Measurements from ENCODE around the gene RASGRP3.

Gene RASGRP3

DNA sequence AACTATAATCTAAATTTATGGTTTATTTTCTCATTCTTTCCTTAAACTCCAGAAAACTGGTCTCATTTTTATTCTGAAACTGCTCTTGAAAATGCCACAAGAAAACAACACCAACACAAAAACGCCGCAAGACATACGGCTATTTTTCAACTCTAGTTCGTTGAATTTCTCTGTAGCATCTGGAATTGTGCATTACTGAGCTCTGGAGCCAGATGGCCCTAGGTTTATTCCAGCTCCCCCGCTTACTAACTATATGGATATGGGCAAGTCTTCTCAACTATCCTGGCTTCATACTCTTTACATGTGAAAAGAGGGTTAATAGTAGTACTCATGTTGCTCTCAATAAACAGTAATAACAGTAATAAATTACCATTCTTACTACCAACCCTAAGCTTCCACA is 102.8 kb downstream of the RASGRP3 start:
- no peak for DNase-seq (ENCODE audit: low spot score)

DNA sequence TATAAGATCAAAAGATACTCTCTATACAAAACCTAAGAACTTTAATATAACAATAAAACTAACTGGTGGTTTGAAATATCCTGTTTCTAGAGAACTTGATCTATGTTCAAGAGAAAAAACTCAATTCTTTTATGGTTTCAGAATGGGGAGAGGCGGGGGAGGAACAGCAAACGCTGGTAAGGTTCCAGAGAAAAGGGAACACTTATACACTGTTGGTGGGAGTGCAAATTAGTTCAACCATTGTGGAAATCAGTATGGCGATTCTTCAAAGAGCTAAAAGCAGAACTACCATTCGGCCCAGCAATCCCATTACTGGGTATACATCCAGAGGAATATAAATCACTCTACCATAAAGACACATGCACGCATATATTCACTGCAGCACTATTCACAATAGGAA is 105.4 kb downstream of the RASGRP3 start:
- no peak for DNase-seq (ENCODE audit: low spot score)

DNA sequence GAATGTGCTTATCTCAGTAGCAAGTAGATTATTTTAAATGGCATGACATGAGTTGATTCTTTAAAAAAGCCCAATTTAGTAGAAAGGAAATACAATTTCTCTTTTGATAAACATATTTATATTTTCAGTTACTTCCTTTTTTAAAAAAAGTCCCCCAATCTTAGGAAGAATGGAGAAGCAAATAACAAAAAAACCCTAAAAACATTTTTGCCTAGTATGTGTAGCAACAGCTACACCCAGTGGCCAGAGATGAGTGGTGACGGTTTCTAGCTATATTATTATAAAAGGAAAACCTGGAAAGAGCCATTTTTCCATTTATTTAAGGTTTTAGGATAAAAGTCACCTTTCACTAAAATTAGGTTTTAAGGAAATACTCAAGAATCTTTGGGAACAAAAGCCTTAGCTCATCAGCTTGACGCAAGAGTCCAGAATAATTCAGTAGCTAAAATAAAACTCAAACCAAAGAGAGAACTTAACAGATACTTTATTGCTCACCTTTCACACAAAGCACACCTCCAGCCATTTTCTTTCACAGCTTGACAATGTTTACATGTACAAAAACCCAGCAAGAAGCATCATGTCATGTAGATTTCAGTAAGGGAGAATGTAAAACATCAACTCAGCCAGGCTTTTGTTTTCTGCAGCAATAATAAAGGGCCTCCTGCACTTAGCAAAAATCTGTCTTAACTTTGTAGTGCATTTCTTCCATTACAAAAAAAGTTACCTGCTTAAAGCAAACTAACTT is 106.9 kb downstream of the RASGRP3 start:
- DNase-seq (ENCODE audit: low spot score) = no peak

DNA sequence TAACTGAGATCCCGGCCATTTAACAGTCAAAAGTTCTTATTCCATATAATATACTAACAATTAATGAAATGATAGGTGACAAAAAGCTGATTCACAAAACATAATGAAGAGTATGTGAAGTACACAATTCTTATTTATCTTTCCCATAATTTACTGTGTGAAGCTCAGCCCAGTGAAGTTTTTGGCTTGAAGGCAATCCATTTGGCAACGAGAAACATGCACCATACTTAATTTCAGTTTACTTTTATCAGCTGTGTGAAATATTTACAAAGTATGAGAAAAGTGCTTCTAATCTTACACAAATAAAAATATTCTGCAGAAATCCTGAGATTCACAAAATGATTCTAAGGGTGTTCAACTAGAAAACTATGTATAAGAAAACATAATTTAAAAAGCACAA is 110.3 kb downstream of the RASGRP3 start:
- DNase-seq (ENCODE audit: low spot score) = no peak

DNA sequence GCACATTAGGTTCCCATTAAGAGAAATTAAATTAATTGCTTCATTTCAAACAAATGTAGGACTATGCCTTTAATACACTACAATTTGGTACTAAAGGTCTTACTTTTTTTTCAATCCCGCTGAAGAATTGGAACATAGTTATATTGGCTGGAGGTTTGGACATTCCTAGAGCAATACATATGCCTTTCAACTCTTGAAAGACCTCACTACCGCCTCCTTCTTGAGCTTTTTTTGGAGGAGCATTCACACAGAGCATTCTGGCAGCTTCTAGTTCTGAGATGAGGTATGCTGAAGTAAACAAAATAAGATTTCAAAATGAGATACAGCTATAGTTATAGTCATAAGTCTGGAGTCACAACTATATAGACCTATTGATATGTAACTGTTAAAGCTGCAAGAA is 111.8 kb downstream of the RASGRP3 start:
- DNase-seq (ENCODE audit: low spot score) = no peak

DNA sequence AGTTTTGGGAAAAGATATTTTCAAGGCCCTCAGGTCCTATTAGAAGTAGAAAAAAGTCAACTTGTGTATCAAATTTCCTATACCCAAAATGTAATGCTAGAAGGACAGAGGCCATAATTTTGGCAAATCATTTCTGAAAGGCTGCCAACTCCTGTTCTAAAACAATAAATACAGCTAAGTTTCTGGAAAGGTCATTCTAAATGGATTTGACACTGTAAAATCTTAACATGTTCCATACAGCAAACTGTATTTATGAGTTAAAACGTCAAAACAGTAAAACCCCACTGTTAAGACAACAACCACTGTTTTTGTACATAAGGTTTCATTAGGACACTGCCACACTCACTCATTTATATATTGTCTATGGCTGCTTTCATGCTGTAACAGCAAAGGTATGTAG is 113.0 kb downstream of the RASGRP3 start:
- no peak for DNase-seq (ENCODE audit: low spot score)

DNA sequence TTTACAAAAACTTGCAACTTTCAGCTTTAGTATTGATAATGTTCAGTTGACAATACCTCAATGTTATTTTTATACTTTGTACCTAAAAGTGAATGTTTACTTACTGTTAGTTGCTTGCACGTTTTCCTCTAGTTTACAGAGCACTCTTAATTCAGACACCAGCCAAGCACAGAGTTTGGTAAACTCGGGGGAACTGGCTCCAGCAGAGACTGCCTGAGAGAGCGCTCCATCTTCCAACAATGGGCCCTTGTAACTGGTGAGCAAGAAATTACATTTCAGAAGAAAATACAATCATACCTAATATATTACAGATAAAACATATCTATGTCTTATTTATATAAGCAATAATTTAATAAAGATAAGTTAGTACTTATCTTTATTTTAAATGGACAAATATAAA is 118.9 kb downstream of the RASGRP3 start:
- DNase-seq (ENCODE audit: low spot score) = no peak

DNA sequence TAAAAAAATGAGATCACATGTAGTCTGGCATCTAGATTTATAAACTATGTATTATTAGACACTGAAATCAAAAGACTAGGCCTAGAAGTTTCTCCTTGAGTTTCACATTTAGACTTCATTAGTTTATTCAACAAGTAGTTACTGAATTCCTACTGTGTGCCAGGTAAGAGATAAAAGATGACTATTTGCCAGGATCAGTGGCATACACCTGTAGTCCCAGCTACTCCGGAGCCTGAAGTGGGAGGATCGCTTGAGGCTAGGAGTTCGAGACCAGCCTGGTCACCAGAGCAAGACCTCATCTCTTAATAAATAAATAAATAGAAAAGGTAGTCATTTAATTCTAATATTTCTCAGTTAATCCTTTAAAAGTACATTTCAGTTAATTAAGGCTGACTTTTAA is 120.6 kb downstream of the RASGRP3 start:
- DNase-seq (ENCODE audit: low spot score) = no peak

DNA sequence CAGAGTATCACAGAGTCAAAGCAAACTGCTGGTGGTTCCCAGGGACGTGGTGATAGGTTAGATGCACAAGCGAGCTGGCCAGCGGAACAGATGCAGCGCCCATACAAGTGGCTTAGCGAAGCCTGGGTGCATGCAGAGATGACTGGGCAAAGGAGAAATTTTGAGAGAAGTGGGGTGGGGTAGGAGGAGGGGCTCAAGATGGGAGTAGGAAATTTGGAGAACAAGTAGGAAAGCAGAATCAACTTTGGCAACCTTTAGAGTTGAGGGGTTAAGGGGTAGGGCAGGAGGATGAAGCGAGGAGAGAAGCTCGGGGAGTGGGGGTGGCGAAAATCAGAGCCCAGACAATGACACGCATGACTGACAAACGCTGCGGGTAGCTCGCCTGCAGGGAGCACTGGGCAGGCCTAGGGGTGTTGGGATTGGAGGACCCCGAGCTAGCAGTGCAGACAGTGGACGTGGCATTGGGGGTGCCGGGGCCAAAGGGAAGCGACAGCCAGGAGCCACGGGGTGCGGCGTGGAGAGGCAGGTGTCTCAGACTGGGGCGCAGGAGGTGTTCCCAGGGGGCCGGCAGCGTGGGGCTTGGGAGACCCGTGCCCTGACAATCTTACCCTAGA is 122.2 kb downstream of the RASGRP3 start:
- DNase-seq (ENCODE audit: low spot score) = no peak

DNA sequence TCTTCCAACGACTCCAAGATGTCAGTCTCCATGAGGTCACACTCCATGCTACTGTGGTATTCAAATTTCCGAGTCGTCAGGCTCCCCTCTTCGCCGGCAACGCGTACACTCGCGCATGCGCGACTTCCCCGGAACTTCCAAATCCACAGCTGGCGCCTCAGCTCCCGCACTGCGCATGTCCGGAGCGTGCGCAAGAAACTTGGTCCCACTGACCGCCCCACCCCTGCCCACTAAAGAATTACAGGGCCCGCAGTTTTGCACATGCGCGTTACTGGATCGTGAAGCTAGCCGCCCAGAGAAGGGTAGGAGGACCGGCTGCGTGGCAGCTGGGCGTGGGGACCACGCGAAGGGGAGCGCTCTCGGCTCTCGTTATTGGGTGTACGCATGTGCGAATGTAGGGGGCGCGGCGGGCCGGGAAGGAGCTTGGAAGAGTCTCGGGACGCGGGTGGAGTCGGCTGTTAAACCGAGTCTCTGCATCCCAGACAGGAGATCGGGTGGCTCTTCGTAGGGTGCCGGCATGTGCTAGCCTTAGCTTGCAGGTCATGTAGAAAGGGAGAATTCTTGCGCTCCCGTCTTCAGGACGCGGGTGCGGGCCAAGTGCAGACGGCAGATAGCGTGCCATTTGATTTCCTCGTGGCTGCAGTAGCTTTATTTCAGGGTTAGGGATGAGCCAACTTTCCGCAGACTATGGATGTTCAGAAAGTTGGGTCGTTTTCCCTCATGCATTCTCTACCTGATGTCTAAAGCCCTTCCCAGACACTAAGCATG is 122.9 kb downstream of the RASGRP3 start, which contains the start of gene FAM98A:
Gene FAM98A, minus strand, starts transcription at position 125 of the 768 bp plus-strand sequence. Its CDS starts 78 bp downstream, at position 47.
- DNase-seq (ENCODE audit: low spot score) = peak; percentile 99

DNA sequence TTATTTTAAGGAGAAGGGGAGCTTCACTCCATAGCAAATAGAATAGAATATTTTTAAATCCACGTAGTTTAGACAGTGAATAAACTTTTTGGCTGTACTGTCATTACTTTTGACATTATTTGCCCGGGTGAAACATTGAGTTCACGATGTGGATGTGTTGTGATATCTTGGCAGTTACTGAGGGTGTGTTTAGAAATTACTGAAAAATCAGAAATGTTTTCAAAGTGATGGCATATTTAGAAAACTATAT is 123.4 kb downstream of the RASGRP3 start:
- DNase-seq (ENCODE audit: low spot score) = no peak

DNA sequence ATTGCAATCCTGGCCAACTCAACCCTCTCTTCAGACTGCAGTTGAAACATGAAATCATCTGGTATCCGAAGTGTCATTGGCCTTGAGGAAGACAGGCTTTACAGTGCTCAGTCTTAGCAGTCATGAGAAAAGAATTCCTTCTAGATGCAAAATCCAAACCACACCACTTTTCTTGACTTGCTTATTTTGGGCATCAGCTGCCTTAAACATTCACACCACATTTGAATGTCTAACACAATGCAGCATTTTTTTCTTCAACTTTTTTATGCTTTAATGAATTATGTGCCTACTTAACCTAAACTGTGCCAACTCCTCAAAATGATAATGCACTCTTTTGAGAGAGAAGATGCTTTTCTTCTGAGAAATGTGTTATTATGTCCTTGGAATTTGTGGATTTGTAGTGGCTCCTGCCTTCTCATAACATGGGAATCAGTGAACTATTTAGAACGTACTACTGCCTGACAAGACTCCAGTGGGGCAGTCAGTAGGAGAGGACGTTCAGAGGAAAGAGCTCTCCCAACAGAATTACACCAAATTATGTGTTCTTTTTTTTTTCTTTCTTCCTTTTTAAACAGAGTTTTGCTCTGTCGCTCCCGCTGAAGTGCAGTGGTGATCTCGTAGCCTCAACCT is 125.9 kb downstream of the RASGRP3 start:
- no peak for DNase-seq (ENCODE audit: low spot score)

DNA sequence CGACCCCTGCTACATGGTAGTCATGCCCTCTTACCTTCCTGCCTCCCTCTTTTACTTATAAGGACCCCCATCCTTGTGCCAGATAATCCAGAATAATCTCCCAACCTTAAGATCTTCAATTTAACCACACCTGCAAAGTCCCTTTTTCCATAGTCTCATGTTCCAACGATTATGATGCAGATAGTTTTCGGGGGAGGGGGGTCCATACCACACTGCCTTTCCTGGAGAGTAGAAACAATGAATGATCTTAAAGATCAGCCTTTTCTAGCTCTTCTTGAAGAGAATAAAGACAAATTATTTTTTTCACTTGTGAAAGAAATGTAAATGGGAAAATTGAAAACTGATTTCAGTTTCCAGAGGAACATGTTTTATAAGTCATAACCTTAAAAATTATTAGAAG is 127.0 kb downstream of the RASGRP3 start:
- DNase-seq (ENCODE audit: low spot score) = no peak

DNA sequence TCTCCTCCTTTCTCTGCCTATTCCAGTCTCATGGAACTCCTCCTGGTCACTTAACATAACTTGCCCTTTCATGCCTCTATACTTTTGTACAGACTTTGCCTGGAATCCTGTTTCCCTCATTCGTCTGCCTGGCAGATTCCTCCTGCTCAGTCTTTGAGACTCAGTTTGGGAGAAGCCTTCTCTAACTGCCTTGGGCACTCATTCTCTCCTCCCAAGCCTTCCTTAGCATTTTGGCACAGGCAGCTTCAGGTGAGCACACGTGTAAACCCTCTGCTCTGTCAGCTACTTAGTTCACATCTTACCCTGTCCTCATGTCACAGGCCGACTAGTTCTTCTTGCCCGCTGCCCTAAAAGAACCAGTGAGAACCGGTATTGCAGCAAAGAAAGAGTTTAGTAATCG is 128.6 kb downstream of the RASGRP3 start:
- no peak for DNase-seq (ENCODE audit: low spot score)

DNA sequence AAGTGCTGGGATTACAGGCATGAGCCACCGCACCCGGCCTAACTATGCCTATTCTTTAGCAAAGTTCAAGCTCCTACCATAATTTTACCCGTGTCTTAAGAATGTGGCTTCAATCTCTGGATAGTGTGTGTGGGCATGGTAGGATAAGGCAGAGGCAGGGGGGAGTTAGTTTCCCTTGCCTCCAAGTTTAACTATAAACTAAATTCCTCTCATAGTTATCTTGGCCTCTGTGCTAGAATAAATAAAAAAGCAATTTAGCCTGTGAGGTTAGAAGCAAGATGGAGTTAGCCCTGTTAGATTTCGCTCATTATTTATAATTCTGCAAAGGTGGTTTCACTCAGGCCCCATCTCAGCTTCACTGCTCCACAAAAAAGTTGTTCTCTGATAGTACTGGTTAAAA is 129.7 kb downstream of the RASGRP3 start:
- DNase-seq (ENCODE audit: low spot score) = no peak

DNA sequence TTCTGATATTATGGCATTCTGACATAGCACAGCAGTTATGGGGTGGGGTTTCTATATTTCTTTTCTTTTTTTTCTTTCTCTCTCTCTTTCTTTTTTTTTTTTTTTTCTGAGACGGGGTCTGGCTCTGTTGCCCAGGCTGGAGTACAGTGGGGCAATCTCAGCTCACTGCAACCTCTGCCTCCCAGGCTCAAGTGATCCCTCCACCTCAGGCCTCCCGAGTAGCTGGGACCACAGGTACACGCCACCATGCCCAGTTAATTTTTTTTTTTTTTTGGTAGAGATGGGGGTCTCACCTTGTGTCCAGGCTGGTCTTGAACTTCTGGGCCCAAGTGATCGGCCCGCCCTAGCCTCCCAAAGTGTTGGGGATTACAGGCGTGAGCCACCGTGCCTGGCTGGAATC is 130.2 kb downstream of the RASGRP3 start:
- DNase-seq (ENCODE audit: low spot score) = no peak

DNA sequence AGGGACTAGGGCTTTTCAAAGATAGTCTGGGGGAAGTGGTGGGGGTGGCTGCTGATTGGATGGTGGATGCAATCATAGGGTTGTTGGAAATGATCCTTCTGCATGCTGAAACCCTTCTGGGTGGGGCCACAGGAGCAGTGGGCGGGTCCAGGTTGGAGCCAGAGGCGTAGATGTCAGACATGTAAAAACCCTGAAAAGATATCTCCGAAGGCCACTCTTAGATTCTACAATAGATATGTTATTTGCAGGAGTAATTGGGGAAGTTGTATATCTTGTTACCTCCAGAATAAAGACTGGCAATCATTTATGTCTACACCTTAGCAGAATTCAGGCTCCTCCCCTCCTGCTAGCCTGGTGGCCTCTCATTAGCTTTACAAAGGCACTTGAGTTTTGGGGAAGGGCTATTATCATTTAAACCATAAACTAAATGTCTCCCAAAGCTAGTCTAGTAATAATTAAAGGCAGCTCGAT is 130.8 kb downstream of the RASGRP3 start:
- DNase-seq (ENCODE audit: low spot score) = no peak

DNA sequence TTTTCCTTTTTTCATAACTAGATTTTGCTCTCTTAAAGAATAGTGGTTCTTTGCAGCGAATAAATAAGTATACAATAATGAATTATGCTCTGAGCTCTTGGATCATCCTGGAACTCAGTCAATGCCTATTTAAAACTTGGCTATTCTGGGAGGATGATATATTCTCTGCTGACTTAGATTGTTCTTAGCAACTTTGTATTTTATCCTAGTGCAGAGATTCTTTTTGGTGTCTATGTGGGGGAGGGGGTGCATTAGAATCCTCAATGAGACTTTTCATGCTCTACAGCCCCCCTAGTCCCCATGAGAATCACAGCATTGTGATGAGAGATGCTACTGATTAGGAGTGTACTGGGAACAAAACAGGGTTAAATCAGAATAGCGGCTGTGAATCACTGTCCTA is 131.5 kb downstream of the RASGRP3 start:
- no peak for DNase-seq (ENCODE audit: low spot score)

DNA sequence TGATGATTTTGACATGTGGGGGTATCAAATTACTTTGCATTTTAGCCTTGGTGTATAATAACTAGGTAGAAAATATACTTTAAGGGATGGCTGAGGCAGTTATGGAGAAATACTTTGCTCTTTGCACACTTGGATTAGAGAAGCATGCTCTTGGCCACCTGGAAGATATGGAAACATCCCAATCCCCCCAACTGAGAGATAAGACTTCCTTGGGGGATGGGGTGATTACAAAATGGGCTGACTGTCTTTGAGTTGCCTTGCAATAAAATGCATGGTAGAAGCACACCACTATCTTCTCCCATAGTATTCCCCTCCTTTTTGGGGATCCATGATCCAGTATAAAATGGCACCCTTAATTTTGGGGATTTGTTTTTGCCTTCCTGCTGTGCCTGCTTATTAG is 137.7 kb downstream of the RASGRP3 start:
- no peak for DNase-seq (ENCODE audit: low spot score)
